Dendritic cell treated with granulocyte-macrophage colony-stimulating factor and Interleukin-4, amounts not matched to agents 40 ng/mL and 50 ng/mL, for 4 days (primary cell): ENCODE measurements around the gene COPG1.
"Not testable (repeated sequence)": the region's sequence is repeated elsewhere in the genome, so short reads cannot be mapped to it uniquely, and the experiment has no call there.

Experiments
- H3K27ac Mint-ChIP-seq: one replicate; pipeline ENCODE4 v1.8.0; 2022; ENCODE audit warnings: mild to moderate bottlenecking, mixed read lengths
- H3K27me3 Mint-ChIP-seq: one replicate; pipeline ENCODE4 v1.8.0; 2022; ENCODE audit warnings: mild to moderate bottlenecking, mixed read lengths
- H3K36me3 Mint-ChIP-seq: one replicate; pipeline ENCODE4 v1.8.0; 2022; ENCODE audit warnings: low read depth, mixed read lengths
- H3K4me1 Mint-ChIP-seq: one replicate; pipeline ENCODE4 v1.8.0; 2022; ENCODE audit warnings: low read depth, mixed read lengths
- H3K4me3 Mint-ChIP-seq: one replicate; pipeline ENCODE4 v1.8.0; 2022; ENCODE audit warnings: mild to moderate bottlenecking, moderate library complexity, mixed read lengths
- H3K9me3 Mint-ChIP-seq: one replicate; pipeline ENCODE4 v1.8.0; 2022; ENCODE audit warnings: mixed read lengths
- intact Hi-C: fragments of 100-400 bp; cut with micrococcal nuclease; formaldehyde crosslinking; loops from one replicate; pipeline ENCODE4 v1.15.0; 2022

COPG1 gene

DNA sequence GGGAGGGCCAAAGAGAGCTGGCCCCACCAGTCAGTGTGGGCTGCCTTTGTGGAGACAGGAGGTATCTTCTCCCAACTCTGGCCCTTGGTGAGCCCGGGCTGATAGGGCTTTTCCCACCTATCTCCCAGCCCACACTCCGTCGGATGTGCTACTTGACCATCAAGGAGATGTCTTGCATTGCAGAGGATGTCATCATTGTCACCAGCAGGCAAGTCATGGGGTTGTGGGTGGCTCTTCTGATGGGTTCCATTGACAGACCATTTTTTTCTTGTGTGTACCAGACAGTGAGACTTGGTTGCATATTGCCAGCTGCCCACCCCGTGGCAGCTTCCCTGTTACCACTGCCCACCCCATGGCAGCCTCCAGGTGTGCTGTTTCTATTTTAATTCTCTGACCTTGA lies 3.3 kb downstream of the COPG1 start:
- no peaks in the 10 kb centered on the region for H3K27me3 Mint-ChIP-seq

DNA sequence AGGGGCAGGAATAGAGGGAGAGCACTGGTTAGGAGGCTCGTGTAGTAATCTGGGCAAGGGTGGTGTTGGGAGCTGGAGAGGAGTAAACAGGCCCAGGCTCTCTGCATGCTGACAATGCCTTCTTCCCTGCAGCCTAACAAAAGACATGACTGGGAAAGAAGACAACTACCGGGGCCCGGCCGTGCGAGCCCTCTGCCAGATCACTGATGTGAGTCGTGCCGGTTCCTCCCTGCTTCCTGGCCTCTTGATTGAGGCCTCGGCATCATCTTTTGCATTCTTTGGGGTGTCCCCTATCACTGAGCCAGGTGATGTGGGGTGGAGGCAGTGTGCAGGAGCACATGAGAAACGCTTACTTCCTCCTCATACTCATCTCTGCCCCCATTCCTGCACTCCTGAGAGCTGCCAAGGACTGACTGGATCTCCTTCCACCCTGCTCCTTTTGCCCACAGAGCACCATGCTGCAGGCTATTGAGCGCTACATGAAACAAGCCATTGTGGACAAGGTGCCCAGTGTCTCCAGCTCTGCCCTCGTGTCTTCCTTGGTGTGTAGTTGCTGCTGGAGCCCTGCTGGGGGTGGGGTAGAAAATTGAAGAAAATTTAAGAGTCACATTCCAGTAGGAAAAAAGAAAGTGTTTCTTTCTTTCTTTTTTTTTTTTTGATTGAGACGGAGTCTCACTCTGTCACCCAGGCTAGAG lies 5.3 kb downstream of the COPG1 start:
- Mint-ChIP-seq H3K4me1 (peaks cover 18% of the 10 kb centered on the region), H3K4me3 (no peak overlapping the region), H3K36me3 (peaks cover 90% of the 10 kb centered on the region), H3K27ac (no peak overlapping the region), H3K9me3 (no peaks in the 10 kb centered on the region), H3K27me3 (no peaks in the 10 kb centered on the region)
- intact Hi-C loops, result no loop called here

More for the DNA sequence above, 3.3 kb downstream of the COPG1 start:
- Mint-ChIP-seq H3K27ac (no peak overlapping the region), H3K36me3 (peaks cover 79% of the 10 kb centered on the region), H3K9me3 (no peaks in the 10 kb centered on the region), H3K4me3 (no peak overlapping the region), H3K4me1 (peaks cover 29% of the 10 kb centered on the region)
- intact Hi-C loops, result no loop called here

DNA sequence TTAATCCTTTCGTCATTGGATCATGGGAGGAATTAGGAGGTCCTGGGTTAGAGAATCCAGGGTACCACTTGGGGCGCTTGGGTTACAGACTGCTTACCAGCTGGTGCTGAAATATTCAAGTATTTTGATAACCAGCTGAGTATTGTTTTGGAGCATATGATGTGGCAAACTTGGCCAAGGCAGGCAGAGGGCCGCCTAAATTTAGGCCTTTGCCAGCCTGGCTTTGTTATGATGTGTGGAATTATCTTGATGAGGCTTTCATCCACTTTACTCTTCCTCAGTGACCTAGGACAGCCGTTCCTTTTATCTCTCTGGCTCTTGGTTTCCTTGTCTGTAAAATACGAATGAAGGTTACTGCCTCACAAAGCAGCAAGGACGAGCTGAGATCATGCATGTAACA lies 6.9 kb downstream of the COPG1 start:
- H3K36me3 Mint-ChIP-seq, result peaks cover 100% of the 10 kb centered on the region
- no peak overlapping the region for H3K4me3 Mint-ChIP-seq
- intact Hi-C loops, result no loop called here
- no peak overlapping the region for H3K27ac Mint-ChIP-seq
- peaks cover 9% of the 10 kb centered on the region for H3K4me1 Mint-ChIP-seq
- H3K9me3 Mint-ChIP-seq, result no peaks in the 10 kb centered on the region
- H3K27me3 Mint-ChIP-seq, result no peaks in the 10 kb centered on the region

DNA sequence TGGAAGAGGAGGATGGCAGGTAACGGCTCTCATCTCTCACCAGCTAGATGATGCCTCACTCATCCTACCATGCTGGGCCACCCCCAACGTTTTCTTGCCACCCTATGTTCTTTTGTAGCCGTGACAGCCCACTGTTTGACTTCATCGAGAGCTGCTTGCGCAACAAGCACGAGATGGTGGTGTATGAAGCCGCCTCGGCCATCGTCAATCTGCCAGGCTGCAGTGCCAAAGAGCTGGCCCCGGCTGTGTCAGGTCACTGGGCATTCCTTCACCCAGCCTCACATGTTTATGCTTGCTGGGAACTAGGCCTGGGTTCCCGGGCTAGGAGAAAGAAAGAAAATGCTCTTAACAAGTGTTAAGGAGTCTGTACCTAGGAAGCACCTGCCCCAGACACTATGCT lies 8.2 kb downstream of the COPG1 start:
- Mint-ChIP-seq H3K27ac (no peak overlapping the region), H3K9me3 (no peaks in the 10 kb centered on the region), H3K4me3 (no peak overlapping the region), H3K36me3 (peaks cover 100% of the 10 kb centered on the region), H3K27me3 (no peaks in the 10 kb centered on the region), H3K4me1 (peaks cover 3% of the 10 kb centered on the region)
- intact Hi-C loops, result no loop called here

DNA sequence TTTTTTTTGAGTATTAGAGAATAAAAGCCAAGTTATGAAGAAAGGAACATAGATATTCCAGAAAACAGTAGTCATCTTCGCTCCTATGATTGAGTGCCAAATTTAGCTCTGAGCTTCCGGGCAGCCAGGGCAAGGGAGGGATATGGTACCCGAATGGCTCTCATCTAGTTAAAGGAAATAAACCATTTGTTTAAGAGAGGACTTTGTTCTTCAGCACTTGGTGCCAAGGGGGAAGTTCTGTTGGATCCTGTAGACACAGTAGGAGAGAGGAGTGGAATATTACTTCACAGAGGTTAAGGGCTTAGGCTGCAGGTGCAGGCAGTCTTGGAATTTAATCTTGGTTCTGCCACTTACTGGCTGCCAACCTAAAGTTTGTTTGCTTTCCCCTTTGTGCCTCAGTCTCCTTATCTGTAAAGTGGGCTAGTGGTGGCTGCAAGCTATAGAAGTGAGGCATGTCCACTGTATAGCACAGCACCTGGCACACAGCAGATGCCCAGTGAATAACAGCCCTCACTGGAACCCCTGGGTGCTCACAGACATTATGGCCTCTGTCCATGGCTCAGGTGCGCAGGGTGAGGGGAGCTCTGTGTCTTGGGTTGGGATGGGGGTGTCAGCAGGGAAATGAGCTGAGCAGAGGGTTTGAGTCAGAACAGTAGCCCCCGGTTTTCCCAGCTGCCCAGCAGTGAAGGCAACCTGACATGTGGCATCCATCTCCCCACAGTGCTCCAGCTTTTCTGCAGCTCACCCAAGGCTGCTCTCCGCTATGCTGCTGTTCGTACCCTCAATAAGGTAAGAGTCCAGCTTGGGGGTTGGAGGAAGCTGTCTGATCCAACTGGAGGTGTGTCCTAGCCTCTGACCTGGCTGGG lies 10.4 kb downstream of the COPG1 start:
- H3K4me1 Mint-ChIP-seq, result no peaks in the 10 kb centered on the region
- intact Hi-C loops, result no loop called here
- H3K4me3 Mint-ChIP-seq, result no peak overlapping the region
- peaks cover 100% of the 10 kb centered on the region for H3K36me3 Mint-ChIP-seq
- H3K27me3 Mint-ChIP-seq, result no peaks in the 10 kb centered on the region
- no peaks in the 10 kb centered on the region for H3K9me3 Mint-ChIP-seq
- no peak overlapping the region for H3K27ac Mint-ChIP-seq

DNA sequence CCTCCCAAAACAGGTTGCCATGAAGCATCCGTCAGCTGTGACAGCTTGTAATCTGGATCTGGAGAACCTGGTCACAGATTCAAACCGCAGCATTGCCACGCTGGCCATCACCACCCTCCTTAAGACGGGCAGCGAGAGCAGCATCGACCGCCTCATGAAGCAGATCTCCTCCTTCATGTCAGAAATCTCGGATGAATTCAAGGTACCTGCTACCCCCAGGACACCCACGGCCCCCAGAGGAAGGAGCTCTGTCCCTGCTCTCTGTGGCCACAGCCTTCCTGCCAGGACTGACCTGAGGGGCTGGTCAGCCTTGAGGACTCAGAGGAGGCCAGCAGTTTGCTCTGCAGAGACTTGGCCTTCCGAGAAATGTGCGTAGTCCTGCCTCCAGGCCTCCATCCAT lies 11.2 kb downstream of the COPG1 start:
- no peak overlapping the region for H3K4me3 Mint-ChIP-seq
- no peaks in the 10 kb centered on the region for H3K9me3 Mint-ChIP-seq
- no peak overlapping the region for H3K27ac Mint-ChIP-seq
- intact Hi-C loops, result no loop called here
- H3K36me3 Mint-ChIP-seq, result peaks cover 100% of the 10 kb centered on the region
- no peaks in the 10 kb centered on the region for H3K4me1 Mint-ChIP-seq
- H3K27me3 Mint-ChIP-seq, result no peaks in the 10 kb centered on the region

DNA sequence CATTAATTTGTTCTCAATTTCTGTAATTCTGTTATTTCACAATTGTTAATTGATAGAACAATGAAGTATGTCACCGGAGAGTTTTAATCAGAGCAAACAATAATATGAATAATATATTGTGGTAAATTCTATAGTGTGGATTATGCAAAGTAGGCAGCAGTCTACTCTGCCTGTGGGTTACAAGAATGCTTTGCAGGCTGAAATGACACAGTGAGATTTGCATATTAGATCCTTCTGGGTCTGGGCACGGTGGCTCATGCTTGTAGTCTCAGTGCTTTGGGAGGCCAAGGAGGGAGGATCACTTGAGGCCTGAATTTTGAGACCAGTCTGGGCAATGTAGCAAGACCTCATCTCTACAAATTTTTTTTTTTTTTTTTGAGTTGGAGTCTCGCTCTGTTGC lies 12.5 kb downstream of the COPG1 start:
- Mint-ChIP-seq H3K9me3 (no peaks in the 10 kb centered on the region), H3K4me1 (no peaks in the 10 kb centered on the region), H3K36me3 (peaks cover 100% of the 10 kb centered on the region), H3K27me3 (no peaks in the 10 kb centered on the region), H3K27ac (no peak overlapping the region), H3K4me3 (no peak overlapping the region)
- intact Hi-C loops, result no loop called here

DNA sequence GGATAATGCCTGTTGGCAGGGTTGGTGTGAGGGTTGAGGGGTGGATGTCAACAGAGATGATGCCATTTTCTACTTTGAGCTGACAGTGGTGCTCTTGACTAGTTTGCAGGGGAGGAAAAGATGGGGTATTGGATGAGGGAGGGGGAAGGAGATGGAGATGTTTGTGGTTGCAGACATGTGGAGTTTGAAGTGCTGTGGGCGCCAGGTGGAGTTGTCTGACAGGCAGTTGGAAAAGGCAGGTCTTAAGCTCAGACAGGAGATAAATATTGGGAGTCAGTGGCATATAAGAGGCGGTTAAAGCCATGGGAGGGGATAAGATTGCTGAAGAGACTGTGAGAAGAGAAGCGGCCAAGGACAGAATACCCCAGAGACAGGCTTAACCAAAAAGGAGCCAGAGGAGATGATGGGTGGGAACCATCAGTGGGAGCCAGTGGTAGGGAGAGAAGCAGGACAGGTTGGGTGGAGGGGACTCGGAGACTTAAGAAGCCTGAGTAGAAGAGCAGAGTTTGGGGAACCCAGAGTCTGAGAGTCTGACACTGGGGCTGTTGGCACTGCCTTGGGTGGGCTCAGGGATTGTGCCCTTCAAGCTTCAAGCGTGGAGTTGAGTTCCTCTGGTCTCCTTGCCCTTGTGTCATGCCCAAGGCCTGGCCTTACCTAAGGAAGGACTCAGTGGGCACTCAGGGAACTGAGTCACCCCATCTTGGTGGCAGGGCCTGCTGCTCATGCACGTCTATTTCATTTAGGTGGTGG lies 13.9 kb downstream of the COPG1 start:
- Mint-ChIP-seq H3K9me3 (no peaks in the 10 kb centered on the region), H3K27ac (no peak overlapping the region), H3K27me3 (no peaks in the 10 kb centered on the region), H3K36me3 (peaks cover 100% of the 10 kb centered on the region), H3K4me3 (no peak overlapping the region), H3K4me1 (no peaks in the 10 kb centered on the region)
- intact Hi-C loops, result no loop called here

DNA sequence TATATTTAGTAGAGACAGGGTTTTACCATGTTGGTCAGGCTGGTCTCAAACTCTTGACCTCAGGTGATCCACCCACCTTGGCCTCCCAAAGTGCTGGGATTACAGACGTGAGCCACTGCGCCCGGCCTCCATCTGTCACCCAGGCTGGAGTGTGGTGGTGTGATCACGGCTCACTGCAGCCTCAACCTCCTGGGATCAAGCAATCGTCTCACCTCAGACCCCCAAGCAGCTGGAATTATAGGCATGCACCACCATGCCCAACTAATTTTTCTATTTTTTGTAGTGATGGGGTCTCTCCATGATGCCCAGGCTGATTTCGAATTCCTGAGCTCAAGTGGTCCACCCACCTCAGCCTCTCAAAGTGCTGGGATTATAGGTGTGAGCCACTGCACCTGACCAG lies 15.6 kb downstream of the COPG1 start:
- intact Hi-C loops, H3K4me1 Mint-ChIP-seq, H3K27ac Mint-ChIP-seq, H3K27me3 Mint-ChIP-seq, H3K9me3 Mint-ChIP-seq, H3K4me3 Mint-ChIP-seq: not testable (repeated sequence)
- peaks cover 100% of the 10 kb centered on the region for H3K36me3 Mint-ChIP-seq

DNA sequence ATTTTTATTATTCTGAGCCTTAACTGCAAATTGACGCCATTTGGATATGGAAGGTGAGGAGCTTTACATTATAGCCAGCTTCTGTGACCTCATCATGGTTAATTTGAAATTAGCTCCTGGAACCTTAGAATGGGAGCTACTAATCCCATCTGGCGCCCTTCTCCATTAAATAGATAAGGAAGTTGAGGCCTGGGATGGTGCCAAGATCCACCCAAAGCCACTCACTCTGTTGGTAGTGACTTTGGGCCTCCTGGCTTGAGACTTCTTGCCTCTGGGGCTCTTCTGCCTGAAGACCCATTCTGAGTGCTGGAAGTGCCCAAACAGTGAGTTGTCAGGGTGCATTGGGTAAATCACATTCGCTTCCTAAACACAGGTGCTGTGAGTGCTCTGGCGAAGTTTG lies 17.2 kb downstream of the COPG1 start:
- H3K4me1 Mint-ChIP-seq, result no peaks in the 10 kb centered on the region
- H3K36me3 Mint-ChIP-seq, result peaks cover 100% of the 10 kb centered on the region
- no peaks in the 10 kb centered on the region for H3K9me3 Mint-ChIP-seq
- H3K27me3 Mint-ChIP-seq, result no peaks in the 10 kb centered on the region
- no peak overlapping the region for H3K27ac Mint-ChIP-seq
- intact Hi-C loops, result no loop called here
- H3K4me3 Mint-ChIP-seq, result no peak overlapping the region

DNA sequence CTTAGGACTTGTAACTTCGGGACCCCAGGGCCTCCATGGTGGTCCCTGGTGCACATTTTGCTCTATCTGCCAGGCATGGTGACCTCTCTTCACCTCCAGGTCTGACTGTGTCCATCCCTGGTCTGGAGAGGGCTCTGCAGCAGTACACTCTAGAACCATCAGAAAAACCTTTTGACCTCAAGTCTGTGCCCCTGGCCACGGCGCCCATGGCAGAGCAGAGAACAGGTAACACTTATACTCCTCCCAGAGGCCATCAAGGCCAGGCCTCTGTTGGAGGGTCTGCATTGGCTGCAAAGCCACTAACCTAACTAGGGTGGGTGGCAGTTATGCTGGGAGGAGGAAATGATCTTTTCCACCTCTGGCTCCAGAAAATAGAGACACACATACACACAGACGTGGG lies 19.0 kb downstream of the COPG1 start:
- H3K4me3 Mint-ChIP-seq, result no peak overlapping the region
- H3K4me1 Mint-ChIP-seq, result no peaks in the 10 kb centered on the region
- peak overlapping the region; percentile 18 for H3K27ac Mint-ChIP-seq
- H3K36me3 Mint-ChIP-seq, result peaks cover 100% of the 10 kb centered on the region
- H3K9me3 Mint-ChIP-seq, result no peaks in the 10 kb centered on the region
- intact Hi-C loops, result no loop called here
- H3K27me3 Mint-ChIP-seq, result no peaks in the 10 kb centered on the region

DNA sequence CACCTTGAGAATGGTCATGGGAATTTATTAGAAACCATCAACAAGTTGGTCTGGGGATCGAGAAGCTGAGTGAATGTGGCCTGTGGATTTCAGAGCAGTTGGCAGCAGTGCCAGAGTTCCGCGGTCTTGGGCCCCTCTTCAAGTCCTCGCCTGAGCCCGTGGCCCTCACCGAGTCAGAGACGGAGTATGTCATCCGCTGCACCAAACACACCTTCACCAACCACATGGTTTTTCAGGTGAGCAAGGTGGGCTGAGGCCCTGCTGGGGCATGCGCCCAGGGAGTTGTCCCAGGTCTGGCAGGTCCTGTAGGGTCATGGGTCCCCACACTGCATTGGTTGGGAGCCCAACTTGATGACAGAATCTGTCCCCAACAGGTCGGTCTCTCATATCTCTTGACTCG lies 22.3 kb downstream of the COPG1 start:
- no peak overlapping the region for H3K4me3 Mint-ChIP-seq
- H3K27me3 Mint-ChIP-seq, result no peaks in the 10 kb centered on the region
- H3K9me3 Mint-ChIP-seq, result no peaks in the 10 kb centered on the region
- intact Hi-C loops, result loop anchor here (10.0 kb wide), 1 partner anchor 297 kb away; no protein-coding TSS in a partner anchor
- no peaks in the 10 kb centered on the region for H3K4me1 Mint-ChIP-seq
- H3K27ac Mint-ChIP-seq, result no peak overlapping the region
- H3K36me3 Mint-ChIP-seq, result peaks cover 100% of the 10 kb centered on the region

DNA sequence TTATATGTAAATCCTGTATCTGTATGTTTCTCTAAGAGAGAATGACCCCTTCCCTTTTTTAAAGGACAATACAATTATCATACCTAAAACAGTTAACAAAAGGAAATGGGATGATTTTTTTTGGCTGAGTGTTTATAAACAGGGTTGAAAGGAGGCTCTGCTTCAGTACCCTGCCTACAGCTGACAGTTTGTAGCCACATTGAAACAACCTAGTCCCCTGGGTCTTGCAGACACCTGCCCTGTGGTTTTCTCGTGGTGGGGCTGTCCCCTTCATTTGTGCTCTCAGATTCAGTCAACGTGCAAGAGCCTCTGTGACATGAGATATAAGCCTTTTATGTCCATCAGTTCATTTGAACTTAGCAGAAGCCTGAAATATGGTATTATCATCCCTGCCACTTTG lies 27.0 kb downstream of the COPG1 start:
- Mint-ChIP-seq H3K4me3 (no peak overlapping the region), H3K27ac (no peak overlapping the region), H3K4me1 (peaks cover 27% of the 10 kb centered on the region), H3K36me3 (peaks cover 80% of the 10 kb centered on the region), H3K27me3 (peaks cover 5% of the 10 kb centered on the region), H3K9me3 (no peaks in the 10 kb centered on the region)
- intact Hi-C loops, result loop anchor here (10.0 kb wide), 1 partner anchor 302 kb away; no protein-coding TSS in a partner anchor

DNA sequence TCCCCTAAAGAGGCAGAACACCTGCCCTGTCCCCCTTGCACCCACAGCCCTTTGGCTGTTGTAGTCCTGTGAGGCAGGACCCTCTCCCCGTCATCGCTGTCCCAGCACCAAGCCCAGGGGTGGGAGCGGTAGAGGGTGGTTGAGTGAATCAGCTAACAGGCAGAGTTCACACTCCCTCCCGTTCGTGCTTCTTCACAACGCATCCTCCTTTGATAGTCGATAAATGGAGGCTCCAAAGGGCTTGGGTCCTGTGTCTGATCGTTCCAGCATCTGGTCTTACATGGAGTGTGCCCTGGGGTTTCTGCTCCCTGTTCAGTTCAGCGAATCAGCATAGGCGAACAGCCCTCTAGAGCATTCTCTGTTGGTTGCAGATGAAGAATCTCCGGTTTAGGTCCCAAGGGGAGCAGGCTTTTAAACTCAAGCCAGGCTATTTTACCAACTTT lies 28.4 kb downstream of the COPG1 start:
- peak overlapping the region; percentile 88 for H3K4me3 Mint-ChIP-seq

More for the DNA sequence above, 28.4 kb downstream of the COPG1 start:
- H3K27ac Mint-ChIP-seq, result peak overlapping the region; percentile 90
- intact Hi-C loops, result loop anchor here (2.0 to 10.0 kb wide), 2 partner anchors 39 to 303 kb away; a partner anchor contains a TSS
- peaks cover 65% of the 10 kb centered on the region for H3K36me3 Mint-ChIP-seq
- no peaks in the 10 kb centered on the region for H3K9me3 Mint-ChIP-seq
- peaks cover 34% of the 10 kb centered on the region for H3K4me1 Mint-ChIP-seq
- H3K27me3 Mint-ChIP-seq, result peaks cover 5% of the 10 kb centered on the region
